ENCODE results near the gene GOLGA7B. TPM values are rescaled to one million over a fixed set of nuclear protein-coding genes. Genes with fewer than 3 reads are reported as not detected.

Gene GOLGA7B
- total RNA-seq (2011; cell fraction: chromatin; rRNA removed; ENCODE audit: low replicate concordance): 0.07 and 0.25 TPM in 2 replicates
- under 0.01 TPM in 1 of 2 replicates, not detected in the other for total RNA-seq (2011; cell fraction: nucleolus; rRNA removed)
- total RNA-seq (2011; cell fraction: nucleoplasm; rRNA removed): 0.07 TPM in 1 of 2 replicates, not detected in the other
- total RNA-seq (2014; rRNA removed) (0.04 TPM in 1 of 2 replicates, not detected in the other), total RNA-seq (2014; rRNA removed; fragmentation: Illumina TruSeq; extraction: Trizol) (0.04 and 0.06 TPM in 2 replicates), total RNA-seq (2015; rRNA removed; fragmentation: Illumina TruSeq; extraction: Trizol) (0.04 TPM in 1 of 2 replicates, not detected in the other), total RNA-seq (2021) (0.07 and 0.11 TPM in 2 replicates), polyA plus RNA-seq (2011; rRNA removed) (0.01 and 0.04 TPM in 2 replicates), polyA plus RNA-seq (2014; fragmentation: Illumina TruSeq; extraction: Trizol) (0.03 and 0.06 TPM in 2 replicates), polyA plus RNA-seq (2014; fragmentation: Nextera tagmentation; extraction: Ambion mirVana) (not detected), polyA plus RNA-seq (2014; rRNA removed) (0.01 and 0.03 TPM in 2 replicates), polyA minus RNA-seq (2011; rRNA and poly(A)+ RNA removed) (0.18 and 0.21 TPM in 2 replicates), Bru-seq, nascent RNA (percentile 11 among the genes with signal in this experiment), BruChase-seq, experiment 1, labeled RNA remaining after a 2-hour chase (percentile 5 among the genes with signal in this experiment), BruChase-seq, experiment 2, labeled RNA remaining after a 6-hour chase (percentile 14 among the genes with signal in this experiment)
- polyA plus RNA-seq (2011; cell fraction: cytosol; rRNA removed): 0.01 and 0.04 TPM in 2 replicates
- polyA plus RNA-seq (2011; cell fraction: nucleus; rRNA removed): 0.06 TPM in 2 replicates
- 0.07 and 0.12 TPM in 2 replicates for polyA plus RNA-seq (2012)
- not detected in 2 replicates for polyA minus RNA-seq (2011; cell fraction: cytosol; rRNA and poly(A)+ RNA removed)
- polyA minus RNA-seq (2011; cell fraction: nucleus; rRNA and poly(A)+ RNA removed): under 0.01 TPM in 1 of 2 replicates, not detected in the other
- long read RNA-seq, experiment 1: 0 reads
- long read RNA-seq, experiment 2: 0 reads
- long read RNA-seq, experiment 3: 0 reads

DNA sequence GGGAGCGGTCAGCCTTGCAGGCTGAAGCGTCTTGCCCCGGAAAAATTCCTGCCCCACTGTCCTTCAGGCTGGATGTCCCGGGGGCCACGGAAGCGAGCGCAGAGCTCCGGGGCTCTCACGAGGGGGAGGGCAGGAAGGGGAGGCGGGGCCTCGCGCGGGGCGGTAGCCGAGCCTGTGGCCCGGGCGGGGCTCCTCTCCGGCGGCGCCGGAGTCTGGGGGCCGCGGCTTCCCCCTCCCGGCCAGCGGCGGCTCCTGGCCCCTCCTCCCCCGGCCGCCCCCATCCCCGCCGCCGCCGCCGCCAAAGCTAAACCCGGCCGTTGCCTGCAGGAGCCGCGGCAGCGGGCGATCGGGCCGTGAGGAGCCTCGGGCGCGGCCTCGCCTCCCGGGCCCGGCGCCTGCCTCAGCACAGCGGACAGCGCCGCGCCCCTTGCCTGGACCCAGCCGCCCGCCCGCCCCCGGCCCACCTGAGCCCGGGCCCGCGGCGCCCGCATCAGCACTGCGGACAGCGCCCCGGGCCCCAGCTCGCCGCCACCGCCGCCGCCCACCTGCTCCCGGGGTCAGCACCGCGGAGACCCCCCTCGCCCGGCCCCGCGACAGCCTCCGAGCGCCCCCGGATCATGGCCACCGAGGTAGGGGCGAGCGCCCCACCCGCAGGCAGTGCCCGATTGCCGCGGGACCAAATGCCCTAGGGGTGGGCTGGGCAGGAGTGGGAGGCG, at the start of gene GOLGA7B:
TSS of gene GOLGA7B (plus strand) at position 157 of the 716 bp plus-strand sequence. CDS start at position 618, 461 bp downstream.
- H3K4me1 ChIP-seq (replicated peaks in 1 of 2; ENCODE audit: control insufficient read depth in 2 of 2, insufficient read depth in 2 of 2, low read length in 2 of 2): peaks cover 0 to 9% of the 10 kb centered on the region in 2 experiments; a peak in 2 of 5 replicates
- in situ Hi-C loops (cut with MboI): loop anchor here (25.0 kb wide), 1 partner anchor 88 kb away; the partner anchor contains the start of gene SFRP5
- POLR2A ChIA-PET: interaction anchor here (0.6 to 0.8 kb wide), 4 partner anchors 9 to 136 kb away, joined by 3 read pairs; no protein-coding TSS in a partner anchor
- no peaks in the 10 kb centered on the region for H3K9me3 ChIP-seq (replicated peaks; ENCODE audit: control insufficient read depth, insufficient read depth, low read depth, low read length)
- 0 out of 2 replicates have a peak within 1 kb of the TSS, but pooled peaks have one; percentile 59 for H2AFZ ChIP-seq (ENCODE audit: low read depth, low read length)
- H3K4me2 ChIP-seq (ENCODE audit: insufficient read depth, low read length): peak within 1 kb of the TSS; percentile 52
- H3K9ac ChIP-seq (ENCODE audit: insufficient read depth in 1 of 2, low read depth in 2 of 2, low read length in 2 of 2): peak within 1 kb of the TSS in 1 of 2 experiments; percentile 87; a peak in 2 of 4 replicates
- H3K27ac ChIP-seq (ENCODE audit: extremely low read depth, low read depth, low read length): no peak within 1 kb of the TSS
- CTCF ChIA-PET (ENCODE audit: low intra/inter-chr PET ratio): no interaction called here
- FAIRE-seq (no peak), DNase-seq (ENCODE audit: extremely low read depth in 1 of 4, low spot score in 3 of 4) (peak; percentile 42 to 86 (median 79)), ATAC-seq (peak; percentile 95)
- BruUV-seq (replicated peaks): no TSS peak
- H3K9me1 ChIP-seq (ENCODE audit: control insufficient read depth, insufficient read depth, low read length): no peaks in the 10 kb centered on the region
- intact Hi-C loops (cut with micrococcal nuclease): loop anchor here (5.0 kb wide), 1 partner anchor 58 kb away; no protein-coding TSS in a partner anchor
- no peaks in the 10 kb centered on the region for H3K79me2 ChIP-seq (ENCODE audit: control insufficient read depth, insufficient read depth, low read length)
- H3K4me3 ChIP-seq: peak within 1 kb of the TSS; percentile 45
- H3K27me3 ChIP-seq (ENCODE audit: control insufficient read depth in 2 of 2, insufficient read depth in 2 of 2, low read length in 2 of 2): peaks cover 0 to 13% of the 10 kb centered on the region in 2 experiments; a peak in 2 of 5 replicates
- 8% methylated on average over 5 of the region's 87 CpGs for WGBS (ENCODE audit: insufficient coverage, low coverage, missing lambda C conversion rate)
- H4K20me1 ChIP-seq (replicated peaks; ENCODE audit: control insufficient read depth, insufficient read depth, low read length): no peaks in the 10 kb centered on the region; the same call in 1 of the 2 replicates
- no peaks in the 10 kb centered on the region for H3K36me3 ChIP-seq (ENCODE audit: control insufficient read depth, insufficient read depth, low read length)
- TF ChIP-seq, protein P1, sequence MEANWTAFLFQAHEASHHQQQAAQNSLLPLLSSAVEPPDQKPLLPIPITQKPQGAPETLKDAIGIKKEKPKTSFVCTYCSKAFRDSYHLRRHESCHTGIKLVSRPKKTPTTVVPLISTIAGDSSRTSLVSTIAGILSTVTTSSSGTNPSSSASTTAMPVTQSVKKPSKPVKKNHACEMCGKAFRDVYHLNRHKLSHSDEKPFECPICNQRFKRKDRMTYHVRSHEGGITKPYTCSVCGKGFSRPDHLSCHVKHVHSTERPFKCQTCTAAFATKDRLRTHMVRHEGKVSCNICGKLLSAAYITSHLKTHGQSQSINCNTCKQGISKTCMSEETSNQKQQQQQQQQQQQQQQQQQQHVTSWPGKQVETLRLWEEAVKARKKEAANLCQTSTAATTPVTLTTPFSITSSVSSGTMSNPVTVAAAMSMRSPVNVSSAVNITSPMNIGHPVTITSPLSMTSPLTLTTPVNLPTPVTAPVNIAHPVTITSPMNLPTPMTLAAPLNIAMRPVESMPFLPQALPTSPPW (CRISPR knock-in tag; IDR thresholded peaks at IDR 0.05): peak; percentile 74
- TF ChIP-seq, protein P2, sequence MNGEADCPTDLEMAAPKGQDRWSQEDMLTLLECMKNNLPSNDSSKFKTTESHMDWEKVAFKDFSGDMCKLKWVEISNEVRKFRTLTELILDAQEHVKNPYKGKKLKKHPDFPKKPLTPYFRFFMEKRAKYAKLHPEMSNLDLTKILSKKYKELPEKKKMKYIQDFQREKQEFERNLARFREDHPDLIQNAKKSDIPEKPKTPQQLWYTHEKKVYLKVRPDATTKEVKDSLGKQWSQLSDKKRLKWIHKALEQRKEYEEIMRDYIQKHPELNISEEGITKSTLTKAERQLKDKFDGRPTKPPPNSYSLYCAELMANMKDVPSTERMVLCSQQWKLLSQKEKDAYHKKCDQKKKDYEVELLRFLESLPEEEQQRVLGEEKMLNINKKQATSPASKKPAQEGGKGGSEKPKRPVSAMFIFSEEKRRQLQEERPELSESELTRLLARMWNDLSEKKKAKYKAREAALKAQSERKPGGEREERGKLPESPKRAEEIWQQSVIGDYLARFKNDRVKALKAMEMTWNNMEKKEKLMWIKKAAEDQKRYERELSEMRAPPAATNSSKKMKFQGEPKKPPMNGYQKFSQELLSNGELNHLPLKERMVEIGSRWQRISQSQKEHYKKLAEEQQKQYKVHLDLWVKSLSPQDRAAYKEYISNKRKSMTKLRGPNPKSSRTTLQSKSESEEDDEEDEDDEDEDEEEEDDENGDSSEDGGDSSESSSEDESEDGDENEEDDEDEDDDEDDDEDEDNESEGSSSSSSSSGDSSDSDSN (IDR thresholded peaks at IDR 0.05; ENCODE audit: borderline replicate concordance in 1 of 2, low read depth in 2 of 2, low read length in 2 of 2): 0 out of 4 replicates have a peak, but pooled peaks of 1 of the 2 experiments have one; percentile 56
- TF ChIP-seq, protein P3, sequence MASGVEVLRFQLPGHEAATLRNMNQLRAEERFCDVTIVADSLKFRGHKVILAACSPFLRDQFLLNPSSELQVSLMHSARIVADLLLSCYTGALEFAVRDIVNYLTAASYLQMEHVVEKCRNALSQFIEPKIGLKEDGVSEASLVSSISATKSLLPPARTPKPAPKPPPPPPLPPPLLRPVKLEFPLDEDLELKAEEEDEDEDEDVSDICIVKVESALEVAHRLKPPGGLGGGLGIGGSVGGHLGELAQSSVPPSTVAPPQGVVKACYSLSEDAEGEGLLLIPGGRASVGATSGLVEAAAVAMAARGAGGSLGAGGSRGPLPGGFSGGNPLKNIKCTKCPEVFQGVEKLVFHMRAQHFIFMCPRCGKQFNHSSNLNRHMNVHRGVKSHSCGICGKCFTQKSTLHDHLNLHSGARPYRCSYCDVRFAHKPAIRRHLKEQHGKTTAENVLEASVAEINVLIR (CRISPR knock-in tag; IDR thresholded peaks at IDR 0.05): no peak
- TF ChIP-seq, protein P4, sequence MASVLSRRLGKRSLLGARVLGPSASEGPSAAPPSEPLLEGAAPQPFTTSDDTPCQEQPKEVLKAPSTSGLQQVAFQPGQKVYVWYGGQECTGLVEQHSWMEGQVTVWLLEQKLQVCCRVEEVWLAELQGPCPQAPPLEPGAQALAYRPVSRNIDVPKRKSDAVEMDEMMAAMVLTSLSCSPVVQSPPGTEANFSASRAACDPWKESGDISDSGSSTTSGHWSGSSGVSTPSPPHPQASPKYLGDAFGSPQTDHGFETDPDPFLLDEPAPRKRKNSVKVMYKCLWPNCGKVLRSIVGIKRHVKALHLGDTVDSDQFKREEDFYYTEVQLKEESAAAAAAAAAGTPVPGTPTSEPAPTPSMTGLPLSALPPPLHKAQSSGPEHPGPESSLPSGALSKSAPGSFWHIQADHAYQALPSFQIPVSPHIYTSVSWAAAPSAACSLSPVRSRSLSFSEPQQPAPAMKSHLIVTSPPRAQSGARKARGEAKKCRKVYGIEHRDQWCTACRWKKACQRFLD (CRISPR knock-in tag; IDR thresholded peaks at IDR 0.05): no peak
- TF ChIP-seq RFX5 (IDR thresholded peaks at IDR 0.05; ENCODE audit: low read depth, low read length): no peak
- TF ChIP-seq, protein P5, sequence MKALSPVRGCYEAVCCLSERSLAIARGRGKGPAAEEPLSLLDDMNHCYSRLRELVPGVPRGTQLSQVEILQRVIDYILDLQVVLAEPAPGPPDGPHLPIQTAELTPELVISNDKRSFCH (CRISPR knock-in tag; IDR thresholded peaks at IDR 0.05): no peak
- TF ChIP-seq, protein P5 (tag; IDR thresholded peaks at IDR 0.05): no peak

All from K562 (cell line).